Activated B cell treated with CpG ODN at 0.5 μM for 24 hours (primary cell): ENCODE measurements around the gene SEMA4G. TPM values are rescaled to one million over a fixed set of nuclear protein-coding genes. Genes with fewer than 3 reads are reported as not detected.

ENCODE experiments used
- ATAC-seq: fragments of 200-7000 bp; cut with Tn5 transposase; one replicate; pipeline ENCODE4 v1.10.0; 2021; ENCODE audit warnings: low read depth, mild to moderate bottlenecking, moderate library complexity
- CTCF ChIA-PET: fragments of 350-600 bp; sonication (Branson Sonifier 250); formaldehyde crosslinking; loops from one replicate; lab custom pipeline; 2021; ENCODE audit warnings: antibody characterized with exemption; lab: Charles Lee
- POLR2A ChIA-PET: fragments of 350-600 bp; sonication (Branson Sonifier 250); formaldehyde crosslinking; loops from one replicate; lab custom pipeline; 2021; ENCODE audit warnings: antibody characterized with exemption; lab: Charles Lee
- DNase-seq: peaks from one replicate; pipeline ENCODE4 v3.0.0; 2022
- H3K27ac Mint-ChIP-seq: one replicate; pipeline ENCODE4 v1.8.0; 2020; ENCODE audit warnings: mixed read lengths
- H3K27me3 Mint-ChIP-seq: one replicate; pipeline ENCODE4 v1.8.0; 2021; ENCODE audit warnings: mixed read lengths
- H3K36me3 Mint-ChIP-seq: one replicate; pipeline ENCODE4 v1.8.0; 2021; ENCODE audit warnings: low read depth, mixed read lengths
- H3K4me1 Mint-ChIP-seq: one replicate; pipeline ENCODE4 v1.8.0; 2021; ENCODE audit warnings: mixed read lengths
- H3K4me3 Mint-ChIP-seq: one replicate; pipeline ENCODE4 v1.8.0; 2020; ENCODE audit warnings: mild to moderate bottlenecking, mixed read lengths
- H3K9me3 Mint-ChIP-seq: one replicate; pipeline ENCODE4 v1.8.0; 2020; ENCODE audit warnings: mixed read lengths
- CTCF ChIP-seq: fragments of 200-600 bp; IDR thresholded peaks from one replicate; pipeline ENCODE4 v1.8.0; 2022; ENCODE audit warnings: antibody characterized with exemption, mild to moderate bottlenecking
- intact Hi-C: fragments of 100-400 bp; cut with micrococcal nuclease; formaldehyde crosslinking; loops from one replicate; pipeline ENCODE4 v1.15.1; 2024
- total RNA-seq: library from RNA; stranded (reverse); gene quantifications from 2 replicates; pipeline ENCODE4 v1.2.3, GENCODE V29; 2022

Gene SEMA4G
- total RNA-seq, 1 donor from 2014 or later = 0.60 TPM

GRCh38 chr10:101007099-101007711 lies 37.9 kb downstream of the SEMA4G start:
- ChIA-PET CTCF (interaction anchor here (0.7 kb wide), 1 partner anchor 9 kb away, joined by 4 read pairs; no protein-coding TSS in a partner anchor), POLR2A (interaction anchor here (0.7 kb wide), 1 partner anchor 24 kb away, joined by 3 read pairs; the partner anchor contains the start of gene SFXN3)
- H3K27ac Mint-ChIP-seq = no peak overlapping the region
- ATAC-seq (no peak), DNase-seq (no peak)
- intact Hi-C loops = no loop called here
- no peaks in the 10 kb centered on the region for H3K27me3 Mint-ChIP-seq
- TF ChIP-seq CTCF = no peak
- H3K4me1 Mint-ChIP-seq = no peaks in the 10 kb centered on the region
- H3K4me3 Mint-ChIP-seq = no peak overlapping the region
- peaks cover 20% of the 10 kb centered on the region for H3K36me3 Mint-ChIP-seq
- no peaks in the 10 kb centered on the region for H3K9me3 Mint-ChIP-seq

GRCh38 chr10:101007915-101008822 lies 38.9 kb downstream of the SEMA4G start:
- Mint-ChIP-seq H3K27me3 (no peaks in the 10 kb centered on the region), H3K36me3 (peaks cover 20% of the 10 kb centered on the region), H3K4me3 (no peak overlapping the region), H3K4me1 (peaks cover 7% of the 10 kb centered on the region), H3K9me3 (no peaks in the 10 kb centered on the region), H3K27ac (no peak overlapping the region)
- POLR2A ChIA-PET = interaction anchor here (0.5 kb wide), 1 partner anchor 758 kb away, joined by 4 read pairs; no protein-coding TSS in a partner anchor
- CTCF ChIA-PET = no interaction called here
- no peak for TF ChIP-seq CTCF
- ATAC-seq (no peak), DNase-seq (no peak)
- intact Hi-C loops = no loop called here

GRCh38 chr10:101008823-101009423 lies 39.6 kb downstream of the SEMA4G start:
- Mint-ChIP-seq H3K9me3 (no peaks in the 10 kb centered on the region), H3K4me3 (no peak overlapping the region), H3K27ac (no peak overlapping the region), H3K36me3 (peaks cover 17% of the 10 kb centered on the region), H3K27me3 (no peaks in the 10 kb centered on the region), H3K4me1 (peaks cover 11% of the 10 kb centered on the region)
- no peak for TF ChIP-seq CTCF
- DNase-seq (no peak), ATAC-seq (no peak)
- intact Hi-C loops = no loop called here
- POLR2A ChIA-PET = interaction anchor here (0.5 kb wide), 1 partner anchor 758 kb away, joined by 4 read pairs; no protein-coding TSS in a partner anchor
- CTCF ChIA-PET = no interaction called here

GRCh38 chr10:101010329-101010728 lies 41.0 kb downstream of the SEMA4G start:
- DNase-seq = no peak
- ChIA-PET POLR2A (no interaction called here), CTCF (interaction anchor here (2.2 kb wide), 1 partner anchor 12 kb away, joined by 9 read pairs; no protein-coding TSS in a partner anchor)
- peaks cover 11% of the 10 kb centered on the region for H3K36me3 Mint-ChIP-seq
- intact Hi-C loops = loop anchor here (5.0 kb wide), 1 partner anchor 98 kb away; the partner anchor contains the start of gene SLF2
- peaks cover 2% of the 10 kb centered on the region for H3K27me3 Mint-ChIP-seq
- no peak overlapping the region for H3K27ac Mint-ChIP-seq
- H3K9me3 Mint-ChIP-seq = no peaks in the 10 kb centered on the region
- ATAC-seq = no peak
- TF ChIP-seq CTCF = no peak
- H3K4me3 Mint-ChIP-seq = no peak overlapping the region
- peaks cover 15% of the 10 kb centered on the region for H3K4me1 Mint-ChIP-seq
